Right renal pelvis (tissue), 4 donors: ENCODE results near the gene SPAG7. TPM values are rescaled to one million over a fixed set of nuclear protein-coding genes. Genes with fewer than 3 reads are reported as not detected.

ENCODE experiments used
- DNase-seq, 4 donors: peaks; one replicate each; pipeline ENCODE4 v3.0.0-alpha.2; 2013; ENCODE audit warnings: low read depth in 4 of 4, low spot score in 3 of 4, missing footprints in 1 of 4
- polyA plus RNA-seq, 4 donors: library from polyadenylated mRNA; unstranded; fragments of 120-200 nt; gene quantifications; one replicate each; pipeline ENCODE4 v1.2.1, GENCODE V29; 2013; ENCODE audit not compliant: insufficient read length in 4 of 4

Gene SPAG7
- 100 to 1,000 TPM in 1 of 4 donors, 10 to 100 TPM in 3; 84.8 to 102 (median 95.8) TPM for polyA plus RNA-seq

GRCh38 chr17:4967539-4968485 is at the start of gene SPAG7:
Gene SPAG7, minus strand, starts transcription at chr17:4967817. Its CDS starts 13 bp downstream, at chr17:4967804.
- DNase-seq: peak; percentile 95 to 99 (median 96)

GRCh38 chr17:5014357-5014756 is 46.7 kb upstream of the SPAG7 start:
- DNase-seq: no peak

- DNase-seq: no peak
These were observed 44.3 kb upstream of the SPAG7 start for GRCh38 chr17:5011928-5012327.

- DNase-seq: no peak
These were observed 35.7 kb upstream of the SPAG7 start for GRCh38 chr17:5003214-5003867.

- DNase-seq: no peak
These were observed 34.6 kb upstream of the SPAG7 start for GRCh38 chr17:5002121-5002788.

- DNase-seq: no peak
These were observed 32.6 kb upstream of the SPAG7 start for GRCh38 chr17:5000237-5000639.

GRCh38 chr17:4999430-5000093 is 31.9 kb upstream of the SPAG7 start:
- no peak for DNase-seq

GRCh38 chr17:4998732-4999429 is 31.3 kb upstream of the SPAG7 start:
- no peak for DNase-seq

GRCh38 chr17:4998027-4998731 is 30.6 kb upstream of the SPAG7 start:
- DNase-seq: no peak

GRCh38 chr17:4997302-4998026 is 29.8 kb upstream of the SPAG7 start, which contains the start of the genes INCA1 and KIF1C:
Gene INCA1, minus strand, starts transcription at chr17:4997522. Its CDS starts 3,085 bp downstream, at chr17:4994437.
Gene KIF1C, plus strand, starts transcription at chr17:4997950. Its CDS starts 2,297 bp downstream, at chr17:5000247.
- DNase-seq: peak; percentile 78 to 91 (median 84)

- DNase-seq: no peak
These were observed 26.5 kb upstream of the SPAG7 start for GRCh38 chr17:4994081-4994595.

- DNase-seq: no peak
These were observed 20.4 kb upstream of the SPAG7 start for GRCh38 chr17:4987767-4988567.

GRCh38 chr17:4986951-4987766 is 19.5 kb upstream of the SPAG7 start, which contains the start of gene CAMTA2:
Gene CAMTA2, minus strand, starts transcription at chr17:4987675. Its CDS starts 1,453 bp downstream, at chr17:4986222.
- peak in 2 of 4 donors; percentile 60 to 73 for DNase-seq

GRCh38 chr17:4986403-4986802 is 18.8 kb upstream of the SPAG7 start:
- no peak for DNase-seq

GRCh38 chr17:4982305-4982704 is 14.7 kb upstream of the SPAG7 start:
- DNase-seq: no peak

GRCh38 chr17:4980644-4981216 is 13.1 kb upstream of the SPAG7 start:
- DNase-seq: peak; percentile 57 to 68 (median 63)
